ENCODE measurements around the gene MYO3B. TPM values are rescaled to one million over a fixed set of nuclear protein-coding genes. Genes with fewer than 3 reads are reported as not detected.

The MYO3B gene
- total RNA-seq, 1 experiment from 2014 or later = 0.63 TPM

GRCh38 chr2:170517538-170517937, 339.6 kb downstream of the MYO3B start:
- no peaks in the 10 kb centered on the region for H3K23me2 ChIP-seq (ENCODE audit: insufficient read length, low read depth, low read length, poor library complexity, severe bottlenecking)
- Mint-ChIP-seq H3K4me3 (no peak overlapping the region), H3K36me3 (ENCODE audit: insufficient read depth in 1 of 3, low read depth in 3 of 3) (no peaks in the 10 kb centered on the region), H3K4me1 (peaks cover 0 to 4% of the 10 kb centered on the region in 2 experiments; a peak in 2 of 4 replicates), H3K9me3 (no peaks in the 10 kb centered on the region), H3K27ac (no peak overlapping the region), H3K27me3 (ENCODE audit: low read depth) (peaks cover 2% of the 10 kb centered on the region)
- H3K27me3 ChIP-seq (ENCODE audit: insufficient read depth, low read length) = no peaks in the 10 kb centered on the region
- no peak overlapping the region for H3K27ac ChIP-seq (ENCODE audit: insufficient read length, low read depth, low read length)
- H2AK5ac ChIP-seq (ENCODE audit: insufficient read length, low read length) = no peak overlapping the region
- no peak overlapping the region for H3K23ac ChIP-seq (ENCODE audit: insufficient read length, low read depth, low read length)
- H3K79me2 ChIP-seq (ENCODE audit: insufficient read depth, low read length) = no peaks in the 10 kb centered on the region
- H4K20me1 ChIP-seq (ENCODE audit: control insufficient read depth, insufficient read depth, insufficient read length) = no peaks in the 10 kb centered on the region
- no peak overlapping the region for H3T11ph ChIP-seq (ENCODE audit: low read length)
- no peak overlapping the region for H3K18ac ChIP-seq (ENCODE audit: insufficient read length, low read depth, low read length)
- H3K79me1 ChIP-seq (ENCODE audit: insufficient read depth, low read depth, low read length, poor library complexity, severe bottlenecking) = no peaks in the 10 kb centered on the region
- no peak for TF ChIP-seq CTCF (conservative IDR thresholded peaks at IDR 0.05)
- H2AFZ ChIP-seq (ENCODE audit: low read length) = no peak overlapping the region
- WGBS (ENCODE audit: extremely low coverage, insufficient read length, low lambda C conversion rate) = no CpG with 5 or more reads among the region's 1 CpG
- no peak overlapping the region for H3K56ac ChIP-seq (ENCODE audit: insufficient read length, low read depth, low read length)
- H3K14ac ChIP-seq (ENCODE audit: insufficient read depth, low read length) = no peak overlapping the region
- H2BK5ac ChIP-seq (ENCODE audit: insufficient read length, low read length) = no peak overlapping the region
- H3K4ac ChIP-seq (ENCODE audit: low read depth, low read length) = no peak overlapping the region
- DNase-seq = no peak
- H4K91ac ChIP-seq (ENCODE audit: insufficient read length, low read depth, low read length) = no peak overlapping the region
- H2BK15ac ChIP-seq (ENCODE audit: low read depth, low read length) = no peak overlapping the region
- no peak overlapping the region for H2BK20ac ChIP-seq (ENCODE audit: low read depth, low read length, poor library complexity, severe bottlenecking)
- no peak overlapping the region for H3K4me2 ChIP-seq (ENCODE audit: insufficient read depth, insufficient read length, low read length)
- no peak overlapping the region for H4K8ac ChIP-seq (replicated peaks; ENCODE audit: insufficient read length, low read depth, low read length)
- no peak overlapping the region for H3K9ac ChIP-seq (ENCODE audit: extremely low read depth, insufficient read length, low read length)
- H2BK12ac ChIP-seq (ENCODE audit: insufficient read length, low read depth, low read length) = no peak overlapping the region
- no peaks in the 10 kb centered on the region for H3K4me1 ChIP-seq (ENCODE audit: insufficient read depth, low read length)
- H3K9me3 ChIP-seq (ENCODE audit: control insufficient read depth, low read depth, low read length) = no peaks in the 10 kb centered on the region
- H4K5ac ChIP-seq (ENCODE audit: insufficient read length, low read depth, low read length) = no peak overlapping the region
- no peak overlapping the region for H2BK120ac ChIP-seq (ENCODE audit: low read depth, low read length, poor library complexity, severe bottlenecking)

All from H9 (cell line).